Chondrocyte (in vitro differentiated cells): ENCODE data around the gene SULT1C4. TPM values are rescaled to one million over a fixed set of nuclear protein-coding genes. Genes with fewer than 3 reads are reported as not detected.

Experiments
- DNase-seq: peaks from one replicate; pipeline ENCODE4 v3.0.0; 2021; ENCODE audit warnings: mixed read lengths, low spot score
- H3K27ac Mint-ChIP-seq: one replicate; pipeline ENCODE4 v1.8.0; 2021; ENCODE audit warnings: mild to moderate bottlenecking, moderate library complexity, mixed read lengths; ENCODE audit not compliant: unreplicated experiment
- H3K27me3 Mint-ChIP-seq: 2 replicates; pipeline ENCODE4 v1.8.0; 2021; ENCODE audit warnings: low read depth, mixed read lengths
- H3K36me3 Mint-ChIP-seq: 2 replicates; pipeline ENCODE4 v1.8.0; 2021; ENCODE audit warnings: low read depth, mixed read lengths
- H3K4me1 Mint-ChIP-seq: 2 replicates; pipeline ENCODE4 v1.8.0; 2021; ENCODE audit warnings: low read depth, mild to moderate bottlenecking, mixed read lengths
- H3K4me3 Mint-ChIP-seq: one replicate; pipeline ENCODE4 v1.8.0; 2021; ENCODE audit warnings: mild to moderate bottlenecking, moderate library complexity, mixed read lengths; ENCODE audit not compliant: unreplicated experiment
- H3K9me3 Mint-ChIP-seq: 2 replicates; pipeline ENCODE4 v1.8.0; 2021; ENCODE audit warnings: low read depth, mixed read lengths
- total RNA-seq: library from RNA; stranded (reverse); gene quantifications from 3 replicates; pipeline ENCODE4 v1.2.1, GENCODE V29; 2021
- TF ChIP-seq, protein P1 (sequence below): fragments of 200-600 bp; sonication (generic); IDR thresholded peaks from 2 replicates; pipeline ENCODE4 v1.5.0; 2021; ENCODE audit warnings: antibody characterized with exemption, mild to moderate bottlenecking, moderate library complexity

SULT1C4 gene
- total RNA-seq, 1 donor from 2014 or later = 0.60 TPM

DNA sequence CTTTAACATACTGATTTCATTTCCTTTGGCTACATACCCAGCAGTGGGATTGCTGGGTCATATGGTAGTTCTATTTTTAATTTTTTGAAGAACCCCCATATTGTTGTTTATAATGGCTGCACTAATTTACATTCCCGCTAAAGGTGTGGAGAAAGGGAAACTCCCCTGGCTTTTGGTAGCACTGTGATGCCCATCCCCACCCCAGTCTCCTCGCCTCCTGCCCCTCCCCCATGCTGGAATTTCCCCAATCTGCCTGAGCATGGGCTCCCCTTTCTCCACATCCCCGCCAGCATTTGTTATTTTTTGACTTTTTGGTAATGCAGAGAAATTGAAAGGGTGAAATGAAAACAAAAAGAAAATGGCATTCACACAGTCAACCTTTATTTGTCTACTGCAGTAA lies 30.0 kb upstream of the SULT1C4 start:
- no peak for DNase-seq
- H3K36me3 Mint-ChIP-seq = peaks cover 4% of the 10 kb centered on the region
- H3K27ac Mint-ChIP-seq = no peak overlapping the region
- no peak overlapping the region for H3K4me3 Mint-ChIP-seq
- no peaks in the 10 kb centered on the region for H3K9me3 Mint-ChIP-seq
- TF ChIP-seq, protein P1, sequence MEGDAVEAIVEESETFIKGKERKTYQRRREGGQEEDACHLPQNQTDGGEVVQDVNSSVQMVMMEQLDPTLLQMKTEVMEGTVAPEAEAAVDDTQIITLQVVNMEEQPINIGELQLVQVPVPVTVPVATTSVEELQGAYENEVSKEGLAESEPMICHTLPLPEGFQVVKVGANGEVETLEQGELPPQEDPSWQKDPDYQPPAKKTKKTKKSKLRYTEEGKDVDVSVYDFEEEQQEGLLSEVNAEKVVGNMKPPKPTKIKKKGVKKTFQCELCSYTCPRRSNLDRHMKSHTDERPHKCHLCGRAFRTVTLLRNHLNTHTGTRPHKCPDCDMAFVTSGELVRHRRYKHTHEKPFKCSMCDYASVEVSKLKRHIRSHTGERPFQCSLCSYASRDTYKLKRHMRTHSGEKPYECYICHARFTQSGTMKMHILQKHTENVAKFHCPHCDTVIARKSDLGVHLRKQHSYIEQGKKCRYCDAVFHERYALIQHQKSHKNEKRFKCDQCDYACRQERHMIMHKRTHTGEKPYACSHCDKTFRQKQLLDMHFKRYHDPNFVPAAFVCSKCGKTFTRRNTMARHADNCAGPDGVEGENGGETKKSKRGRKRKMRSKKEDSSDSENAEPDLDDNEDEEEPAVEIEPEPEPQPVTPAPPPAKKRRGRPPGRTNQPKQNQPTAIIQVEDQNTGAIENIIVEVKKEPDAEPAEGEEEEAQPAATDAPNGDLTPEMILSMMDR = no peak
- H3K4me1 Mint-ChIP-seq = peaks cover 24% of the 10 kb centered on the region
- H3K27me3 Mint-ChIP-seq = no peaks in the 10 kb centered on the region

DNA sequence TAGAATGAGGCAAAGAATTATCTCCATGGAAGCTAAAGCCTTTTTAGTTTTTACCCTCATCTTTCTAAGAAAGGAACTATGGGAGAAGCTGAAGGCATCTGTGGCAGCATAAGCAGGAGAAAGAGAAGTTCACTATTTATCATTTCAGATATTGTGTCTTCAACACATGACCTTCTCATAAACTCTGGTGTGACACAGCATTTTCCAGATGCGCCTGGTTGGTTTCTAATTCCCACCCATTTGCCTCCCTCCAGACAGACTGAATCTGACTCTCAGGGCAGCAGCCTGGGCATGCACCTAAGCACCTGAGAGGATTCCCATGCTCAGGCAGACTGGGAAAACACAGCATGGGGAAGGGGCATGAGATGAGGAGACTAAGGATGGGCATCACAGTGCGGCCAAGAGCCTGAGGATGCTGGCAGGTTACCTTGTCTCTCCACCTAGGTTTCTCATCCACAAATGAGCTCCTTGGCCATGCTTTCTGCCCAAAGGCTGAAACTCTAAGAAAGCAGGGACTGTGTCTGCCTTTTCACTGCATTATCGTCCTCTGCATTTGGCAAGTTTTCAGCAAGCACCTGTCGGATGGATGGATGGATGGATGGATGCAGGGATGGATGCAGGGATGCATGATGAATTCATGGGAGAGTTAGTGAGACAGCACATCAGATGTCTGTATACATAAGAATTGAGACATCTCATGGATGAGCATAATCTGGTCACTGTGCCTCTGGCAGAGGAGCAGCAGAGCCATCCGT lies 28.8 kb upstream of the SULT1C4 start:
- Mint-ChIP-seq H3K9me3 (no peaks in the 10 kb centered on the region), H3K36me3 (no peaks in the 10 kb centered on the region), H3K27me3 (no peaks in the 10 kb centered on the region), H3K27ac (no peak overlapping the region), H3K4me1 (peaks cover 21% of the 10 kb centered on the region), H3K4me3 (no peak overlapping the region)
- TF ChIP-seq, protein P1 = no peak
- no peak for DNase-seq

DNA sequence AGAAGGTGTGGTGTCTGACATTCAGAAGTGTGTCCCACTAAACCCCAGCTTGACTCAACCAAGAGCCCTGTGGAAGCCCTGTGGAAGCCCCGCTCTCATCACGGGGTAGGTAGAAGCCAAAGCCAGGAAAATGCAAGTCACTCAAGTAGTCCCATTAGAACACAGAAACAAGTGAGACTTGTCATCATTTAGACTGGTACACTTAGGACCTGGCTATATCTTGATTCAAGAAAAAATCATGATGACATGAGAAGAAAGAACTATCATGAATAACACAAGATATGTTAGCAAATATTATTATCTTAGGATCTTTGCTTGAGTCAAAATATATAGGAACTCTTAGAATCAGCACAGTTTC lies 28.2 kb upstream of the SULT1C4 start:
- DNase-seq = no peak
- Mint-ChIP-seq H3K4me3 (no peak overlapping the region), H3K27me3 (no peaks in the 10 kb centered on the region)

DNA sequence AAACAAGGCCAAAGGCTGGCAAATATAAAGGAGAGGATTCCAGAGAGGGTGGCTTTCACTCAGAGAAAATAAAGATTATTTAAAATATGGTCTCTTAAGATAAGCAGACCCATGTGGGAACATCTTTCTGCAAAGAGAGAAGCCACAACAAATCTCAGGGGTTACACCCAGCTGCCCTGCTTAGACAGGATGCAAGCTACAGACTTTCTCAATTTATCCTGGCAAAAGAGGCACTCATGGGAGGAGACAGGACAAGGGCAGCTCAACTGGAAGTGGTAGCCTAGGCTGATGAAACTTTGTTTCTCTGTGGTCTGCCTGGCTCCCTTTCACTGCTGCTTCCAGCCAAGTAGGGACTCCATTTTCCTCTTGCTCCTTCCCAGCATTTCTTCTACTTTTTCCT lies 25.9 kb upstream of the SULT1C4 start:
- H3K4me3 Mint-ChIP-seq = no peak overlapping the region
- DNase-seq = no peak
- peak overlapping the region; percentile 67 for H3K27ac Mint-ChIP-seq
- TF ChIP-seq, protein P1 = no peak
- no peaks in the 10 kb centered on the region for H3K27me3 Mint-ChIP-seq
- H3K36me3 Mint-ChIP-seq = no peaks in the 10 kb centered on the region
- peaks cover 21% of the 10 kb centered on the region for H3K4me1 Mint-ChIP-seq
- no peaks in the 10 kb centered on the region for H3K9me3 Mint-ChIP-seq

More for the DNA sequence above, 28.2 kb upstream of the SULT1C4 start:
- Mint-ChIP-seq H3K27ac (no peak overlapping the region), H3K9me3 (no peaks in the 10 kb centered on the region), H3K4me1 (peaks cover 21% of the 10 kb centered on the region), H3K36me3 (no peaks in the 10 kb centered on the region)
- TF ChIP-seq, protein P1 = no peak

DNA sequence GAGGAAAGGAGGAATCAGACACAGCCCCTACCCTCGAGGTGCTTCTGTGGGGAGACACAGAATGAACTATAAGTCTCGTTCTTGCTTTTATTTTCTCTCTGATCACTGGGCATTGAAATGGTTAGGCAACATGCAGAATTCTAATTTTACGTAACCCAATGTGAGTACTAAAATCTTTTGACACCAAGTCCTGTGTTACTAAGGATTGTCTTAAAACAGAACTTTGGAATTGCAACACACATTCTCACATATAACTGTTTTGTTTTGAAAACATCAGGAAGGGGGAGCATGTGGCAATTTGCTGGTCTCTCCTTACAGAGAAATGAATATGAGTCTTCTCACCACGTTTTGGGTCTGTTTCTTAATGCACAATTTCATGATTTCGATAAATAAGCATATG lies 23.6 kb upstream of the SULT1C4 start:
- no peaks in the 10 kb centered on the region for H3K9me3 Mint-ChIP-seq
- H3K4me3 Mint-ChIP-seq = no peak overlapping the region
- no peaks in the 10 kb centered on the region for H3K27me3 Mint-ChIP-seq
- H3K27ac Mint-ChIP-seq = no peak overlapping the region
- H3K4me1 Mint-ChIP-seq = peaks cover 21% of the 10 kb centered on the region
- TF ChIP-seq, protein P1 = no peak
- H3K36me3 Mint-ChIP-seq = no peaks in the 10 kb centered on the region
- no peak for DNase-seq
